Activated T-cell treated with anti-CD3 and anti-CD28 coated beads for 24 hours (primary cell): ENCODE measurements around the gene KCNAB3.
"Not testable (repeated sequence)": the region's sequence is repeated elsewhere in the genome, so short reads cannot be mapped to it uniquely, and the experiment has no call there.

Experiments
- DNase-seq: peaks from one replicate; pipeline ENCODE4 v3.0.0-alpha.2; 2020; ENCODE audit warnings: low read depth

KCNAB3 gene

DNA sequence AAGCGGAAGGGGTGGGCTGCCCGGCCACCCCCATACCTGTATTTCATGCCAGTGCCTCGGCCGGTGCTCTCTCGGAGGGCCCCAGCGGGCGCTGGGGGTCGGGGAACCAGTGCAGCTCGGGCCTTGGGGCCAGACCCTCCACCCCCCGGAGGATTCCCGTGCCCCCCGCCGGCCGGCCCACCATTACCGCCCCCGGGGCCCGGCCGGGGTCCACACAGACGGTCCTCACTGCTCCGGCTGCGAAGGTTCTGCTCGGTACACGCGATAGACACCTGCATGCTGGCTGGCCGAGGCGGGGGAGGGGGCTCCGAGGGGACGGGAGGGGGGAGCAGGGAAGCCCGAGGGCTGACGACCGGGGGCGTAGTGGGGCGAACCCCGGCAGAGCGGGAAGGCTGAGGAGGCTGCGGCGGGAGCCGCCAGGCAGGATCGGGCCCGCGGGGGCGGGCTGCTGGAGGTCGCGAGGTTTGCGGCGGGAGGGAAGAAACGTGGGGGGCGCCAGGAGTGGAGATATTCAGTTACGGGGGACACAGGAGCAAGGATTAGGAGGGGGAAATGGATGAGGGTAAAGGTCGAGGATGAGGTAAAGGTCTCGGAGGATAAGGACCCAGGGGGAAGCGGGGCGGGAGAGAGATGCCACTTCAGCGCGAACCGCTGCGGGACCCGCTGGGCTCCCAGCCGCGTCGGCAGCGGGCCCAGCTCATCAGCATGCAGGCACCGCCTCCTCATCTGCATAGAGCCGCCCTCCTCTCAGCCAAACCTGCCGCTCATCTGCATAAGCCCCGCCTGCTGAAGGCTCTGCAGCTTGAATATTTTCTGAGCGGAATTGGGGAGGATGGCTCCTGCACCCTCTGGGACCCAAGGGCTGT is at the start of gene KCNAB3:
KCNAB3 (minus strand) TSS at position 699 of the 866 bp plus-strand sequence; CDS start at position 278, 421 bp downstream.
- DNase-seq, result no peak

GRCh38 chr17:7977805-7978204 is 48.1 kb upstream of the KCNAB3 start:
- no peak for DNase-seq

GRCh38 chr17:7977039-7977438 is 47.4 kb upstream of the KCNAB3 start:
- DNase-seq, result no peak

DNA sequence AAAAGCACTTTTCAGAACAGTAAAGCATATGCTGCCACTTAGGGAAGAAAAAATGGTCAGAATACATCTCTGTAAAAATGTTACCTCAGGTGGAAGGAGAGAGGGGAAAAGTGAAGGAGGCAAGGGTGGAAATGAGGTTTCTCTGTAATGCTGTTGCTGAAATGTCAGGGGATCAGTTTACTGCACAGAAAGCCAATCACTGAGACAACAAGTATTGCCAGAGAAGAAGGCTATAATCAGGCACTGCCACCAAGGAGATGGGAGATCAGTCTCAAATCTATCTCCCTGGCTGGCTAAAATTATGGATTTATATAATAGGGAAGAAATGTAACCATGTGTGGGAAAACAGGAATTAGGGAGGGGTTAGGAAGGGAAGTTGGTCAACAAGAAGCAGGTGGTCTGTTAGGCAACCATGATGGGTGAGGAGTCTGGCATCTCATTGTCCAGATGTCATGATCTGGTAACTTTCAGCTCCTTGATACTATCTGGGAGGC is 45.0 kb upstream of the KCNAB3 start:
- DNase-seq, result no peak

DNA sequence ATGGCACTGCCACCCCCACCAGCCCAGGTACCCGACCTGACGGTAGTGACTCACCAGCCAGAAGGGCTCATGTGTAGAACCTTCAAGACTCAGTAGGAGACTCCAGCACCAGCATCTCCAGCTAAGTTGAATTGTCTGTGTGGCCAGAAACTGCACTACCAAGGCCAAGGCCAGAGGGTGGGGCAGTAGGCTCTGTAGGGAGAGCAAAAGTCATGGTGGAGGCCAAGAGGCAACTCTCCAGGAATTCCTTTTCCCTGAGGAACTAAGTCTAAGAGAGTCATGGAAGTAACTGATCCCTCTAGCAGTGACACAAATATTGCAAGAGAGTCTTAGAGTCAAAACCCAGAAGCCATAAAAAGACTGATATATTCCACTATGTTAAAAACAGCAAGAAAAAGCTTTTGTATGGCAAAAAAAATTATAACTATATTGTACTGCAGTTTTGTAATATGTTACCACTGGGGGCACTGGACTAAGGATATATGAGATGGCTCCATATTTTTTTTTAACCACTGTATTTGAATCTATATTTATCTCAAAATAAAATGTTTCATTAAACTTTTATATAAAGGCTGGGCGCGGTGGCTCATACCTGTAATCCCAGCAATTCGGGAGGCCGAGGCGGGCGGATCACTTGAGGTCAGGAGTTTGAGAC is 42.6 kb upstream of the KCNAB3 start:
- DNase-seq, result no peak

GRCh38 chr17:7971651-7972050 is 42.0 kb upstream of the KCNAB3 start:
- DNase-seq, result no peak

- no peak for DNase-seq
Observed at GRCh38 chr17:7969433-7969832, 39.8 kb upstream of the KCNAB3 start.

DNA sequence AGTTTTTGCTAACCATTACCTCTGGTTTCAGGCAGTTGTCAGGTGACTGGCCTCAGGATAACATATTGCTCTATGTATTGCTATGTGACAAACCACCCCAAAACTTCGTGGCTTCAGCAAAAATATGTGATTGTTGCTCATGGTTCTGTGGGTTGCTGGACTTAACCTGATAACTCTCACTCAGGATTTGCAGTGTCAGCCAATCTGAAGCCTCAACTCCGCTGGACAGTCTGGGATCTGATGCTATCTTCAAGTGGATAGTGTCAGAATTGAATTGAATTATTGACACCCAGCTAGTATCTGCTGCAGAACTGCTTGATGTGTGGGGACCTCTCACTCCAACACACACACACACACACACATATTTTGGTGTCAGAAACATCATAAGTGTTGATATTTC is 38.1 kb upstream of the KCNAB3 start:
- DNase-seq, result no peak

DNA sequence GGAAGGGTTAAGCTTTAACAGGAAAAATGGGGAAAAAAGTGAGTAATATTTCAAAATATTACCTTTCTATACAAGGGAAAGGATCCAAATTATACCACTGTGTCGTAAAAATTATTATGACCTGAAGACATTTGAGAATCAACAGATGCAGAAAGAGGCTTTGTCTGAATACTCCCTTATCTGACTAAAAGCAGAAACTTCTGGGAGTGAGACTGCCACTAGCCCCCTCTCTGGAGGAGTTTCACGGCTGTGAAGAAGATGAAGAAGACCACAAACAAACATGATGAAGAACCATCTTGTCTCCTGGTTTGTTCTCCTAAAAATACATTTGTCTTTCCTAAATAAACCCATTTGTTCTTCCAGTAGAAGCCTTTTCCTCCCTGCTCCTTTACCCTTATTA is 31.8 kb upstream of the KCNAB3 start:
- no peak for DNase-seq

DNA sequence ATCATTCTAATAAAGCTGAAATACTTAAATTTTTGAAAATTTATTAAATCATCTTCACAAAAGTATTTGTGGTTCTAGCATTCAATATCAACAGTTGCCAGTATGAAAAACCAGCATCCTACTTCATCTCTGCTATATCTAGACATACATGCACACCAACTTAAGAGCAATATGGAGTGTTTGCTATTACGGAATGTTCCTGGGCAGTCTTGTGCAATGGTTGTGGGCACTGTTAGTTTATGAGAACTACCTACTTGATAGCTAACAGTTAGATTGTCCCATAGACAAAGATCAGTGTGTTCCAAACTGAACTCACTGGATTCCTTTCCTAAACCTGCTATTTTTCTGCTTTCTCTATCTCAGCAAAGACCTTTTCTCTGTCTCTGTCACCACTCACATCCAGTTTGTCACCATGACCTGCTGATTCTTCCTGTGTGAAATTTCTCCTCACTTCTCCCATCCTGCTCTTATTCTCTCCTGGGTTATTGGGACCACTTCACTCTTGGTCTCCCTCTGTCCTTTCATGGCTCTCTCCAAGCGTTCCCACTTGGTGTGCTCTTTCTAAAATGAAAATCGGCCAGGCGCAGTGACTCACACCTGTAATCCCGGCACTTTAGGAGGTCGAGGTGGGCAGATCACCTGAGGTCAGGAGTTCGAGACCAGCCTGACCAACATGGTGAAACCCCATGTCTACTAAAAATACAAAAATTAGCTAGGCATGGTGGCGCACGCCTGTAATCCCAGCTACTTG is 30.0 kb upstream of the KCNAB3 start:
- no peak for DNase-seq

DNA sequence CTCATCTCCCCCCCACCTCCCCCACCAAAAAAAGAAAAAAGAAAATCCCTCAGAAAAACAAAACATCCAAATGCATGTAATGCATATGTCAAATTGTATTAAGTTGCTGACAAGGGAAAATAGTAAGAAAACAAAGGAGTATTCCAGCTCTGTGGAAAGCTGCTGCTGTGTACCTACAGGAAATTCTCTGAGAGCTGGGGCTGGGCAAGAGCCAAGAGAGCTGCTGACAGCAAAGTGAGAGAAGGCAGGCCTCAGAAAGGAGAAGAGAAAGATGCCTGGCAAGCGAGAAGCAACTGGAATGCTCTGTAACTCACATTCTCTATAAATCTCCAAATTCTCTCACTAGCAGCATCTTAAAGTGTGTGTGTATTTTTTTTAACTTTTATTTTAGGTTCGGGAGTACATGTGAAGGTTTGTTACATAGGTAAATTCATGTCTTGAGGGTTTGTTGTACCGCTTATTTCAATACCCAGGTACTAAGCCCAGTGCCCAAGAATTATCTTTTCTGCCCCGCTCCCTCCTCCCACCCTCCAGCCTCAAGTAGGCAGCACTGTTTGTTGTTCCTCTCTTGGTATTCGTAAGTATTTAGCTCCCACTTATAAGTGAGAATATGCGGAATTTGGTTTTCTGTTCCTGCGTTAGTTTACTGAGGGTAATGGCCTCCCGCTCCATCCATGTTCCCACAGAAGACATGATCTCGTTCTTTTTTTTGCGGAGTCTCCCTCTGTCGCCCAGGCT is 26.7 kb upstream of the KCNAB3 start:
- DNase-seq, result no peak

GRCh38 chr17:7955414-7956227 is 26.0 kb upstream of the KCNAB3 start:
- no peak for DNase-seq

DNA sequence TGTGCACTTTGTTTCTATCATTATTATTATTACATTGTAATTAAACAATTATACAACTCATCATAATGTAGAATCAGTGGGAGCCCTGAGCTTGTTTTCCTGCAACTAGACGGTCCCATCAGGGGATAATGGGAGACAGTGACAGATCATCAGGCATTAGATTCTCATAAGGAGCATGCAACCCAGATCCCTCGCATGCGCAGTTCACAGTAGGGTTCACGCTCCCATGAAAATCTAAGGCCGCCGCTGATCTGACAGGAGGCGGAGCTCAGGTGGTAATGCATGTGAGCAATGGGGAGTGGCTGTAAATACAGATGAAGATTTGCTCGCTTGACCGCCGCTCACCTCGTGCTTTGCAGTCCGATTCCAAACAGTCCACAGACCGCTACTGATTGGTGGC is 23.6 kb upstream of the KCNAB3 start:
- DNase-seq, result not testable (repeated sequence)

GRCh38 chr17:7951143-7951792 is 21.6 kb upstream of the KCNAB3 start:
- peak; percentile 44 for DNase-seq

- no peak for DNase-seq
Observed at GRCh38 chr17:7950578-7950977, 20.9 kb upstream of the KCNAB3 start.

- no peak for DNase-seq
Observed at GRCh38 chr17:7947651-7948050, 18.0 kb upstream of the KCNAB3 start.

GRCh38 chr17:7946441-7946840 is 16.8 kb upstream of the KCNAB3 start:
- no peak for DNase-seq

GRCh38 chr17:7945651-7946050 is 16.0 kb upstream of the KCNAB3 start:
- no peak for DNase-seq

- DNase-seq, result no peak
Observed at GRCh38 chr17:7944326-7944725, 14.7 kb upstream of the KCNAB3 start.

DNA sequence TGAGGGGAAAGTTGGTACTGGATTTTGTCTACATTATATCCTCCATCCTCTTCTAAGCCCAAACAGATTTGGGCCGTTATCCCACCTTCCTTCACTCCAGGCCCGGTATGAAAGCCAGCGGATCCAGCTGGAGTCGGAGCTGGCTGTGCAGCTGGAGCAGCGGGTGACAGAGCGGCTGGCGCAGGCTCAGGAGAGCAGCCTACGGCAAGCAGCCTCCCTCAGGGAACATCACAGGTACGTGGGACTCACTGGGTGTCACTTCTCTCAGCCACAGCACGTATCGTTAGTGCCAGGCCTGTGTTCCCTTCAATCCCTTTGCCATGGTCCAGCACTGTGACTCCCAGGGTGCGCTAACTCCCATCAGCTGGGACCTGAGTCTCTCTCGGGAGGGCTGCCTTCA is 13.6 kb upstream of the KCNAB3 start:
- DNase-seq, result no peak

DNA sequence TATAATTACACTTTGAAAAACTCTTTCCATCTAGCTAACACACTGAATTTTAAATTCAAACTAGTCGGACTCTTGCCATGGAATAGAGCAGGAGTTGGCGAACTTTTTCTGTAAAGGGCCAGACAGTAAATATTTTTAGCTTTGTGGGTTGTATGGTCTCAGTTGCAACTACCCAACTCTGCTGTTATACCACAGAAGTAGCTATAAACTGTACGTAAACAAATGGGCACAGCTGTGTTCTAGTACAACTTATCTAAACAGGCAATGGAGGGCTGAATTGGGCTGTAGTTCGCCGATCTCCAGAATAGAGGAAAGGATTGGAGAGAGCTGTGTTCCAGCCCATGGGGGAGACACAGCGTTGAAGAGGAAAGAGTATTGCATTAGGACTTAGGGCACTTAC is 11.1 kb upstream of the KCNAB3 start:
- DNase-seq, result no peak
